Kidney capillary endothelial cell (primary cell): ENCODE data around the gene HOXB8.

Source experiments
- DNase-seq: peaks from one replicate; pipeline ENCODE4 v3.0.0-alpha.2; 2018; ENCODE audit warnings: low spot score

Gene HOXB8

GRCh38 chr17:48615047-48615962, at the start of gene HOXB8:
Gene HOXB8 (minus strand): TSS chr17:48615292. CDS start chr17:48614704, 588 bp downstream.
- DNase-seq = no peak

DNA sequence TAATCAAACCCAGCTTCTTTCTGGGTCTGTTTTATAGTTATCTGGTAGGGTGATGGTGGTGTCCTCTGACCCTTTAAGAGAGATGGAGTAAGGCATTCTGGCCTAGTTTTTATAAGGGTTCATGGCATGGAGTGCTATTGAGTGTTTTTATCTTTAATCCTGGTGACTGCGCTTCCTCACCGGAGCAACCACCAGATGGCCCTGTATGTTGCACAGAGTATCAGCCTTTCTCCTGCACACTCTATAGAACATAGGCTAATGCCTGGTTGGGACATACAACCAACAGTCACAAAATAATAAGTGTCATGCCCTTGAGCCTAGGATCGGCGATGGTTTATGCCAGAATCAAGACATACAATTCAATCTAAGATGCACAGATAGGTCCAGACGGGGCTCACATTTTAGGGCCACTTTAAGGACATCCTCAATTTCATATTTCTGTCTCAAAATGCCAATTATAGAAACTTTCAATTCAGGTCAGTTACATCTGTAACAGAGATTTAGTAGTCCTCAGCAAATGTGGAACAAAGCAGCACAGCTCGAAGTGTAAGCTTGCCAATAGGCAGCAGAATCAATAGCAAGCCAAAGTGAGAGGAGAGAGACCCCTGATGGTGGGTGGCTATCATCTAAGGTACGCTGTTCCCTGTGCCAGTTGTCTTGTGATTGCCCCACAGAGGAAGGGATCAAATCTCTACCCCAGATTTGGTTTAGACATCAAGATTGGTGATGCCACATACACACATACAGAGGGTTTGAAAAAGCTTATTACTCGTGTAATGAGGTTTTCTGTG, 48.2 kb upstream of the HOXB8 start:
- no peak for DNase-seq

DNA sequence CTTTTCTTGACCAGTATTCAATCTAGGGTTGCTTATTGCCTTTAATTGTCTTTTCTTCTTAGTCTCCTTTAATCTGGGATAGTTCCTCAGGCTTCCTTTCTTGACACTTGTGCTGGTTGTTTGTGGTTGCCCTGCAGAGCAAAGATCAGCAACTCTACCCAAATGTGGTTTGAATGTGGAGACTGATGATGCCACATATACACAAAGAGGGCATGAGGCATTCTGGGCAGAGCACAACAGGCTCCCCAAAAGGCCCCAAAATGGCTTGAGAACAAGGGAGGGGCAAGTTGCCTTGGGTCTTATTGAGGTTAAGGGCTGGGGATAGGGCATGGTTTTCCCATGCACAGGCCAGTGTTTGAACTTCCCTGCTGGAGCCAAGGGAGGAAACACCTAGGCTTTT, 40.8 kb upstream of the HOXB8 start:
- DNase-seq = no peak

- DNase-seq = no peak
Observed at GRCh38 chr17:48649741-48650140, 34.6 kb upstream of the HOXB8 start.

- no peak for DNase-seq
Observed at GRCh38 chr17:48647963-48648245, 32.8 kb upstream of the HOXB8 start.

DNA sequence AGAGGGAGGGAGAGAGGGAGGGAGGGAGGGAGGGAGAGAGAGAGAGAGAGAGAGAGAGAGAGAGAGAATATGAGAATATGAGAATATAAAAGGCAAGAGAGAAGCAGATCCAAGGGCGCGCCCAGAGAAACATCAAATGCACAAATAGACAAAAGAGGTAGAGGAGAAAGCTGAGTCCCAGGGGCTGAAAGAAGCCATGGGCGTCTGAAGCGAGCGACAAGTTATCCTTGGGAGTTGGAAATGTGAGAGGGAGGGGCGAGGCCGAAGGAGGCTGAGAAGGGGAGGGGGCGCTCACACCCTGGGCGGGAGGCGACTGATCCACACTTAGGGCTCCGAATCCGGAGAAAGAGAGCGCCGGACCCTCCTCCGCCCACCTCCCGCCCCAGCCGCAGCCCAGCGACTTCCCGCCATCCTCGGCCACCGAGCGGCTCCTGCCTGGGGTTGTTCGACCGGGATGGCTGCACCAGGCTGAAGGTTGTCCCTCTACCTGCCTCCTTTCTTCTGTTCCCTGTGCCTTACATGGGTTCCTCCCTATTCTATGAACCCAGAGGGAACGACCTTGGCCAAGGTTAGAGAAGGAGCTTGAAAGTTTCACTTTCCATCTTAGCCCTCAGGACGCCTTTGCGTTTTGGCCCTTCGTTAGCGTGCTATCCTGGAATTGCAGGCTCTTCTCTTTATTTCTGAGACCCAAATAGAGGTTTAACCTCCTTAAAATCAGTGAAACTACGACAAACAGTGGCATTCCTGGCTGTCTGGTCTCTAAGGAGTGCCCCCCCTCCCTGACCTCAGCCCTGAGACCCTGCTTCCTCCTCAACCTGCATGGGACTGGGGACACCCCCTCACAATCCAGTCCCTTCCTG, 32.2 kb upstream of the HOXB8 start:
- DNase-seq = no peak

GRCh38 chr17:48646183-48647102, 31.4 kb upstream of the HOXB8 start:
- no peak for DNase-seq

DNA sequence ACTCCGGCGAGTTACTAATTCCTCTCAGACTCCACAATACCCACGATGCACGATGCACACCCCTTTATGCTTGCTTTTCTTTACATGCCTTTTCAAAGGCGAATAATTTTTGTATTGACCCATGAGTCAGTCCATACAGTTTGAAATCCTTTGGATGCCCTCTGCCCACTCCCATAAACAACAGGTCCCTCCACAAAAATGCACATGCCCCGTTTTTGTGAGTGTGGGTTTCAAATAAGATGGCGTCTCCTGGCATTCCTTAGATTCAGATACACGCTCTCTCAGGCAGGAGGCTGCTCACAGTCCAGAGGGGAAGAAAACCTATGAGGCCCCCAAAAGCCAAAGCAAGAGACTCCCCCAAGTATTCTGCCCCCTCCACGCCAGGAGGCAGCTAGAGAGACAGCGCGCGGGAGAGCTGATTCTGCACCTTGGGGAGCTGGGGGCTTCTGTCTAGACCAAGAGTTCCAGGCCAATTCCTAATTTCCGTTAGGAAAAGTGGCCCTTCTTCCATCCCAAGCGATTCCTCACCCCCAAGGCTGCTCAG, 30.6 kb upstream of the HOXB8 start:
- no peak for DNase-seq

GRCh38 chr17:48644910-48645557, 29.9 kb upstream of the HOXB8 start:
- no peak for DNase-seq

DNA sequence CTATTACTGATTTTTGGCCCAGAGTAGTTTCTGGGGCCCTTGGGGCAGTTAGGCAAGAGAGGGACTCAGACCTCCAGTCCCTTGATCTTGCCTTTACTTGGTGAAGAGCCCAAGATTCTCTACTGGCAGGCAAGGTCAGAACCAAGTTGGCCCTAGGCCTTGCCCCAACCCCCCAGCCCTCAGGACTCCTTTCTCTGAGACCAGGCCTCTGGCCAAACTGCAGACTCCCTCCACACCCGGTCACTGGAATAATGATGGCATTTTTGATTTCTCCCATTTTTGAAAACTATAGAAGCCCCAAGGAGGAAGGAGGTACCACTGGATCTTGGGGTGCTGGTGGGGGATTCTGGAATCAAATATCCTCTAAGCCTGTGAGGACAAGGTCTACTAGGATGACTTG, 29.1 kb upstream of the HOXB8 start:
- DNase-seq = no peak

- DNase-seq = no peak
Observed at GRCh38 chr17:48643697-48644012, 28.6 kb upstream of the HOXB8 start.

GRCh38 chr17:48642843-48643696, 28.0 kb upstream of the HOXB8 start:
- DNase-seq = no peak

GRCh38 chr17:48642059-48642842, 27.2 kb upstream of the HOXB8 start:
- peak; percentile 36 for DNase-seq

DNA sequence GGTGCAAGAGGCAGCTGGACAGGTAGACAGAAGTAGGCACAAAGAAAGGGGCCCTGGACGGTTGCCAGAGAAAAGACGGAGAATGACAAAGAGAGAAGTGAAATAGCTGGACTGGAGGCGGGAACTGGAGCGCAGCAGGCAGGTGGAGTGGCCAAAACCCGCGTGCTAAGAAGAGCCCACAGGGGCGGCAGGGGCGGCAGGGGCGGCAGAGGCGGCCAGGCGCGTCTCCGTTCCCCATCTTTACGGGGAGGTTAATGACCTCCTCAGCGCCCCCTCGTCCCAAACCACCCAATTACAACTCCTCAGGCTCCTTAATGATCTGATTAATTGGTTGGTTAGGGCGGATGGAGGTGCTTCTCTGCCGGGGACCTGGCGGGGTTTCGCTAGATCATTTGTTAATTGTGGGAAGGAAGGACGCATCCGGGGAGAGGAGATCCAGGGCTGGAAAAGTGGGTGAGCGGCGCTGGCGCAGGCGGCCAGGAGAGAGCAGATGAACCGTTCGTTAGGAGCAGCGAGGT, 26.5 kb upstream of the HOXB8 start:
- DNase-seq = no peak

GRCh38 chr17:48640858-48641180, 25.7 kb upstream of the HOXB8 start:
- no peak for DNase-seq

DNA sequence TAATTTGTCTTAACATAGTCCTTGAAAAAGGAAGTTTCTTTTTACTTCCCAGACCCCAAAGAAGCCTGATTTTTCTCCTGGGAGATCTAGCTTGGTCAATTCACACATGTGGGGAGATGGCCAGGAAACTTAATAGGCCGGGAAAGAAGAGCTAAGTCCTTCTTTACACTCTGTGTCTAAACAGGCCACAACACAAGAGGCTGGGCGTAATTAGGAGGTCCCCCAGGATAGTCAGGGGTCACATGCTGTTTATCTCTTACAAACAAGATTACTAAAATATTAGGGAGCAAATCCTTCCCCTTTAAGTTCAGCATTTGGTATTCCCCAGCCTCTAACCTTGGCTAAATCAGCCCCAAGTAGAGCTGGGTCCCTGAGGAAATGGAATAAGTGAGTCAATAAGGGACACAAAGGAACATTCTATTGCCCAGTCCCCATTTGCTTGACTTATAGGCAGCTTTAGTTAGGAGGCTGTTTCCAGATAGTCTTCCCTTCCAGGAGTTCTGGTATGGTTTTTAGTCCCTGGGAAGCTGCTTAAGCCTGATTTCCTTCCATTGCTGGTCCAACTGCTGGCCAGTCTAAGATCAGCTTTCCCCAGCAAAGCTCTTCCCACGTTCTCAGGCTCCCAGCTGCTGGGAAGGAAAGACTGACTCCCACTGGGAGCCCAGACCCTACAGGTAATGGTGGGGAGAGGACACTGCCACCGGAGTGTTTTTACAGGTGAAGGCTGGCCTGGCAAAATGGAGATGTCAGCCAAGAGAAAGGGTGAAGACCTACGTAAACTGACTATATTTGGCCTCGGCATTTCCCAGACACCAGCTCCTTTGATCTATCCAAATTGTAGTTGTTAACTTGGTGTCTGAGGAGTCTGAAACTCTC, 25.1 kb upstream of the HOXB8 start:
- DNase-seq = no peak

GRCh38 chr17:48639136-48639535, 24.0 kb upstream of the HOXB8 start:
- DNase-seq = no peak
